K562 (cell line): ENCODE measurements around the gene PACRG.

Source experiments
- CTCF ChIP-seq, 3 experiments: IDR thresholded peaks in 2 of 3; conservative IDR thresholded peaks in 1 of 3; 2 replicates each; pipeline ENCODE4 v1.5.1; 2011 to 2012; ENCODE audit warnings: low read length in 3 of 3, mild to moderate bottlenecking in 3 of 3, control low read depth in 2 of 3, improper control_type of control experiment in 1 of 3, inconsistent platforms in 1 of 3, low read depth in 1 of 3, mixed read lengths in 1 of 3, moderate library complexity in 1 of 3; ENCODE audit not compliant: insufficient read depth in 2 of 3
- RAD21 ChIP-seq, 2 experiments: fragments of 250-450 bp in 1 of 2; fragments of 450-650 bp in 1 of 2; sonication (Bioruptor Pico) in 1 of 2; formaldehyde crosslinking in 1 of 2; IDR thresholded peaks in 1 of 2; conservative IDR thresholded peaks in 1 of 2; 2 replicates each; pipeline versions ENCODE4 v1.4.0 to v1.8.0; 2020 to 2022; ENCODE audit warnings: mild to moderate bottlenecking in 2 of 2, moderate library complexity in 1 of 2
- RCOR1 ChIP-seq, 2 experiments: IDR thresholded peaks; 2 replicates each; pipeline ENCODE4 v1.6.1; 2012; ENCODE audit warnings: low read depth in 2 of 2, low read length in 2 of 2, borderline replicate concordance in 1 of 2, improper control_type of control experiment in 1 of 2
- ZFX ChIP-seq: sonication (generic); formaldehyde crosslinking; IDR thresholded peaks from 2 replicates; pipeline ENCODE4 v1.8.0; 2022; ENCODE audit warnings: mild to moderate bottlenecking, missing genetic modification reagents, moderate library complexity

GRCh38 chr6:162941128-162941527, 213.4 kb downstream of the PACRG start:
- TF ChIP-seq RAD21 (CRISPR knock-in tag; conservative IDR thresholded peaks at IDR 0.05 in 1 of 2, IDR thresholded peaks at IDR 0.05 in 1 of 2) (no peak), RCOR1 (IDR thresholded peaks at IDR 0.05; ENCODE audit: borderline replicate concordance in 1 of 2, low read depth in 2 of 2, low read length in 2 of 2) (no peak), CTCF (IDR thresholded peaks at IDR 0.05 in 2 of 3, conservative IDR thresholded peaks at IDR 0.05 in 1 of 3; ENCODE audit: insufficient read depth in 2 of 3, low read depth in 1 of 3, low read length in 3 of 3) (no peak), ZFX (no peak)
